Trophoblast cell (in vitro differentiated cells and primary cell): Measurements from ENCODE around the gene ZNF488.

Experiments
- DNase-seq, 2 donors: peaks; one replicate each; pipeline ENCODE4 v3.0.0-alpha.2; 2016
- H2AFZ ChIP-seq: 2 replicates; pipeline ENCODE4 v1.6.1; 2013; ENCODE audit warnings: low read length, moderate library complexity, mild to moderate bottlenecking; ENCODE audit not compliant: insufficient read depth, poor library complexity
- H2AK5ac ChIP-seq: 2 replicates; pipeline ENCODE4 v1.6.1; 2013; ENCODE audit warnings: mild to moderate bottlenecking, low read length
- H2BK120ac ChIP-seq: 2 replicates; pipeline ENCODE4 v1.6.1; 2013; ENCODE audit warnings: low read length, mild to moderate bottlenecking, moderate library complexity; ENCODE audit not compliant: insufficient read depth, poor library complexity
- H2BK12ac ChIP-seq: 2 replicates; pipeline ENCODE4 v1.6.1; 2013; ENCODE audit warnings: mild to moderate bottlenecking, low read length, moderate library complexity
- H2BK5ac ChIP-seq: 2 replicates; pipeline ENCODE4 v1.6.1; 2013; ENCODE audit warnings: low read length, low read depth, moderate library complexity, mild to moderate bottlenecking; ENCODE audit not compliant: poor library complexity
- H3K14ac ChIP-seq: 2 replicates; pipeline ENCODE4 v1.6.1; 2013; ENCODE audit warnings: mild to moderate bottlenecking, low read length
- H3K18ac ChIP-seq: 2 replicates; pipeline ENCODE4 v1.6.1; 2013; ENCODE audit warnings: mild to moderate bottlenecking, low read length
- H3K23ac ChIP-seq: 2 replicates; pipeline ENCODE4 v1.6.1; 2013; ENCODE audit warnings: low read length
- H3K27ac ChIP-seq: 2 replicates; pipeline ENCODE4 v1.5.1; 2013; ENCODE audit warnings: low read depth, mild to moderate bottlenecking, inconsistent platforms, low read length, moderate library complexity
- H3K27me3 ChIP-seq: 2 replicates; pipeline ENCODE4 v1.6.1; 2013; ENCODE audit warnings: inconsistent platforms, mild to moderate bottlenecking, low read length, moderate library complexity; ENCODE audit not compliant: insufficient read depth
- H3K36me3 ChIP-seq, 2 experiments: 1 replicate in 1 of 2; 2 replicates in 1 of 2; pipeline ENCODE4 v1.6.1; 2013; ENCODE audit warnings: low read length in 2 of 2, mild to moderate bottlenecking in 2 of 2, moderate library complexity in 1 of 2; ENCODE audit not compliant: insufficient read depth in 2 of 2, control insufficient read depth in 1 of 2
- H3K4ac ChIP-seq: 2 replicates; pipeline ENCODE4 v1.6.1; 2013; ENCODE audit warnings: low read depth, mild to moderate bottlenecking, low read length, moderate library complexity
- H3K4me1 ChIP-seq, 2 experiments: 1 replicate in 1 of 2; 2 replicates in 1 of 2; pipeline ENCODE4 v1.6.1; 2013; ENCODE audit warnings: low read length in 2 of 2, mild to moderate bottlenecking in 2 of 2, moderate library complexity in 1 of 2; ENCODE audit not compliant: insufficient read depth in 2 of 2, control insufficient read depth in 1 of 2
- H3K4me2 ChIP-seq: 2 replicates; pipeline ENCODE4 v1.6.1; 2013; ENCODE audit warnings: inconsistent platforms, mild to moderate bottlenecking, low read length, moderate library complexity
- H3K4me3 ChIP-seq: 2 replicates; pipeline ENCODE4 v1.5.1; 2013; ENCODE audit warnings: mild to moderate bottlenecking, low read depth, low read length, inconsistent platforms
- H3K79me1 ChIP-seq: one replicate; pipeline ENCODE4 v1.6.1; 2013; ENCODE audit warnings: low read length
- H3K79me2 ChIP-seq: 2 replicates; pipeline ENCODE4 v1.6.1; 2013; ENCODE audit warnings: low read length, mild to moderate bottlenecking; ENCODE audit not compliant: control insufficient read depth, insufficient read depth, poor library complexity
- H3K9ac ChIP-seq: 2 replicates; pipeline ENCODE4 v1.6.1; 2013; ENCODE audit warnings: mild to moderate bottlenecking, low read length
- H3K9me3 ChIP-seq: 2 replicates; pipeline ENCODE4 v1.6.1; 2013; ENCODE audit warnings: low read depth, mild to moderate bottlenecking, control low read depth, inconsistent platforms, low read length; ENCODE audit not compliant: insufficient read depth
- H4K12ac ChIP-seq: 2 replicates; pipeline ENCODE4 v1.6.1; 2013; ENCODE audit warnings: low read depth, mild to moderate bottlenecking, low read length, moderate library complexity
- H4K8ac ChIP-seq: 2 replicates; pipeline ENCODE4 v1.6.1; 2013; ENCODE audit warnings: low read depth, mild to moderate bottlenecking, low read length, moderate library complexity
- H4K91ac ChIP-seq: one replicate; pipeline ENCODE4 v1.6.1; 2013; ENCODE audit warnings: low read depth, mild to moderate bottlenecking, low read length, moderate library complexity
- WGBS: extraction: QIAGEN DNeasy Blood & Tissue Kit; methylation state at CpG from one replicate; pipeline ENCODE4 v1.1.7; 2013; ENCODE audit warnings: missing lambda C conversion rate; ENCODE audit not compliant: insufficient read length, insufficient coverage; ENCODE audit errors: extremely low coverage; 5-methylcytosine and 5-hydroxymethylcytosine counted together

Gene ZNF488

GRCh38 chr10:47326927-47327330, 57.2 kb downstream of the ZNF488 start:
- Histone ChIP-seq H3K79me2 (no peaks in the 10 kb centered on the region), H3K4me3 (no peak overlapping the region), H3K4ac (no peak overlapping the region), H3K9me3 (peaks cover 20% of the 10 kb centered on the region), H3K79me1 (no peaks in the 10 kb centered on the region), H2BK5ac (no peak overlapping the region), H3K4me2 (no peak overlapping the region), H3K14ac (no peak overlapping the region), H2AFZ (no peak overlapping the region), H3K27ac (no peak overlapping the region), H3K18ac (no peak overlapping the region), H2AK5ac (no peak overlapping the region), H3K36me3 (no peaks in the 10 kb centered on the region), H4K8ac (no peak overlapping the region), H2BK120ac (no peak overlapping the region), H3K23ac (no peak overlapping the region), H4K12ac (no peak overlapping the region), H3K27me3 (no peaks in the 10 kb centered on the region), H3K4me1 (peaks cover 2 to 3% of the 10 kb centered on the region in 2 experiments), H3K9ac (no peak overlapping the region), H4K91ac (no peak overlapping the region), H2BK12ac (no peak overlapping the region)
- DNase-seq = no peak
- no CpG with 5 or more reads among the region's 11 CpGs for WGBS

DNA sequence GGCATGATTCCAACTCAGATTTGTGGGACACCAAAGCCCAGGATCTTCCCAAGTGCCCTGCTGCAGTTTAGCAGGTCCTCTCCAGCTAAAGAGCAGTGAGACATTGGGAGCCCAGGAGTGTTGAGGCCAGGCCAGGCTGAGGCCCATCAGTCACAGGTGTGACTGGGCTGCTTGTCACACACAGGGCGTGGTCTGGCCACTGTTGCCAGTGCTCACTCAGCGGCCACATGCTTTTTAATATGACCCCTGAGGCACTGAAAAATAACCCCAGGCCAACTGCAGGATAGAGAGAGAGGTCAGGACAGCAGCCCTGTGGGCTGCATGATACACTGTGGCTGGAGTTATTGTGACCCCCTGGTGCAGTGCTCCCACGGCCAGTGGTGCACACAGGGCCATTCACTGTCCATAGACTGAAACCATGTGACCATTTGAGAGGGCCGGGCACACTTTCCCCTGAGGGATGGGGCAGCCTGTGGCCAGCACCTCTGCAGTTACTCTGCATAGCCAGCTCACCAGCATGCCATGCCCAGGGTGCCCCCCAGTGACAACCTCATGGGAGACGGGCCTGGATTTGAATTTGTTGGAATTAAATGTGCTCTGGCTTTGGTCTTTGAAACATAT, 57.7 kb downstream of the ZNF488 start:
- no peaks in the 10 kb centered on the region for H3K79me2 ChIP-seq
- no peaks in the 10 kb centered on the region for H3K36me3 ChIP-seq
- DNase-seq = peak in 1 of 2 donors; percentile 8
- no peak overlapping the region for H4K8ac ChIP-seq
- H2BK120ac ChIP-seq = no peak overlapping the region
- H3K27me3 ChIP-seq = no peaks in the 10 kb centered on the region
- H3K4me3 ChIP-seq = no peak overlapping the region
- peaks cover 20% of the 10 kb centered on the region for H3K9me3 ChIP-seq
- no peak overlapping the region for H4K12ac ChIP-seq
- H3K23ac ChIP-seq = no peak overlapping the region
- H3K9ac ChIP-seq = no peak overlapping the region
- H3K79me1 ChIP-seq = no peaks in the 10 kb centered on the region
- no peak overlapping the region for H4K91ac ChIP-seq
- H3K14ac ChIP-seq = no peak overlapping the region
- H2BK12ac ChIP-seq = no peak overlapping the region
- no peak overlapping the region for H3K27ac ChIP-seq
- H2AFZ ChIP-seq = no peak overlapping the region
- H3K18ac ChIP-seq = no peak overlapping the region
- no peak overlapping the region for H3K4ac ChIP-seq
- WGBS = no CpG with 5 or more reads among the region's 5 CpGs
- H3K4me1 ChIP-seq = no peaks in the 10 kb centered on the region
- no peak overlapping the region for H3K4me2 ChIP-seq
- H2AK5ac ChIP-seq = no peak overlapping the region
- no peak overlapping the region for H2BK5ac ChIP-seq

GRCh38 chr10:47325303-47326291, 58.5 kb downstream of the ZNF488 start:
- H3K9me3 ChIP-seq = peaks cover 20% of the 10 kb centered on the region
- no CpG with 5 or more reads among the region's 30 CpGs for WGBS
- no peaks in the 10 kb centered on the region for H3K79me1 ChIP-seq
- H2BK12ac ChIP-seq = no peak overlapping the region
- no peak overlapping the region for H4K12ac ChIP-seq
- H2AFZ ChIP-seq = no peak overlapping the region
- no peaks in the 10 kb centered on the region for H3K4me1 ChIP-seq
- no peaks in the 10 kb centered on the region for H3K79me2 ChIP-seq
- no peak overlapping the region for H3K4me2 ChIP-seq
- no peak overlapping the region for H2BK5ac ChIP-seq
- no peak for DNase-seq
- H3K27me3 ChIP-seq = no peaks in the 10 kb centered on the region
- H3K27ac ChIP-seq = no peak overlapping the region
- no peak overlapping the region for H2BK120ac ChIP-seq
- H3K23ac ChIP-seq = no peak overlapping the region
- no peak overlapping the region for H3K14ac ChIP-seq
- H3K9ac ChIP-seq = no peak overlapping the region
- no peak overlapping the region for H3K4ac ChIP-seq
- no peak overlapping the region for H3K4me3 ChIP-seq
- no peak overlapping the region for H4K91ac ChIP-seq
- H3K36me3 ChIP-seq = no peaks in the 10 kb centered on the region
- H3K18ac ChIP-seq = no peak overlapping the region
- H4K8ac ChIP-seq = no peak overlapping the region
- H2AK5ac ChIP-seq = no peak overlapping the region

GRCh38 chr10:47323636-47324296, 60.3 kb downstream of the ZNF488 start:
- WGBS = no CpG with 5 or more reads among the region's 5 CpGs
- Histone ChIP-seq H2BK5ac (no peak overlapping the region), H2BK12ac (no peak overlapping the region), H3K79me2 (no peaks in the 10 kb centered on the region), H2BK120ac (no peak overlapping the region), H4K8ac (no peak overlapping the region), H3K18ac (no peak overlapping the region), H3K4me1 (no peaks in the 10 kb centered on the region), H3K36me3 (no peaks in the 10 kb centered on the region), H3K79me1 (no peaks in the 10 kb centered on the region), H3K4me2 (no peak overlapping the region), H3K9ac (no peak overlapping the region), H2AK5ac (no peak overlapping the region), H3K27ac (no peak overlapping the region), H3K9me3 (peaks cover 14% of the 10 kb centered on the region), H2AFZ (no peak overlapping the region), H3K4ac (no peak overlapping the region), H3K14ac (no peak overlapping the region), H4K91ac (no peak overlapping the region), H3K23ac (no peak overlapping the region), H3K4me3 (no peak overlapping the region), H4K12ac (no peak overlapping the region), H3K27me3 (no peaks in the 10 kb centered on the region)
- no peak for DNase-seq
